Eye (tissue), 1 donor: ENCODE measurements around the gene APCDD1.
"Not testable (repeated sequence)": the region's sequence is repeated elsewhere in the genome, so short reads cannot be mapped to it uniquely, and the experiment has no call there.

Experiments used
- DNase-seq: peaks from one replicate; pipeline ENCODE4 v3.0.0-alpha.2; 2015

APCDD1 gene

GRCh38 chr18:10463741-10464140 is 9.3 kb downstream of the APCDD1 start:
- no peak for DNase-seq

GRCh38 chr18:10464161-10464648 is 9.8 kb downstream of the APCDD1 start:
- DNase-seq = not testable (repeated sequence)

- no peak for DNase-seq
Observed at GRCh38 chr18:10465174-10465939, 10.9 kb downstream of the APCDD1 start.

- no peak for DNase-seq
Observed at GRCh38 chr18:10470429-10470828, 16.0 kb downstream of the APCDD1 start.

GRCh38 chr18:10471574-10471973 is 17.1 kb downstream of the APCDD1 start:
- no peak for DNase-seq

GRCh38 chr18:10473132-10473531 is 18.7 kb downstream of the APCDD1 start:
- no peak for DNase-seq

- DNase-seq = no peak
Observed at GRCh38 chr18:10474309-10474708, 19.9 kb downstream of the APCDD1 start.

GRCh38 chr18:10475276-10475653 is 20.8 kb downstream of the APCDD1 start:
- no peak for DNase-seq

GRCh38 chr18:10475654-10476291 is 21.3 kb downstream of the APCDD1 start:
- no peak for DNase-seq

GRCh38 chr18:10476338-10476791 is 21.9 kb downstream of the APCDD1 start:
- DNase-seq = peak; percentile 32

GRCh38 chr18:10477121-10477862 is 22.9 kb downstream of the APCDD1 start:
- DNase-seq = no peak

- no peak for DNase-seq
Observed at GRCh38 chr18:10477863-10478260, 23.4 kb downstream of the APCDD1 start.

- DNase-seq = no peak
Observed at GRCh38 chr18:10481831-10482230, 27.4 kb downstream of the APCDD1 start.

GRCh38 chr18:10482363-10482984 is 28.0 kb downstream of the APCDD1 start:
- DNase-seq = no peak

GRCh38 chr18:10482985-10483949 is 28.8 kb downstream of the APCDD1 start:
- DNase-seq = no peak

- DNase-seq = no peak
Observed at GRCh38 chr18:10485475-10485874, 31.0 kb downstream of the APCDD1 start.

- DNase-seq = no peak
Observed at GRCh38 chr18:10486362-10486761, 31.9 kb downstream of the APCDD1 start.

GRCh38 chr18:10487154-10487553 is 32.7 kb downstream of the APCDD1 start:
- DNase-seq = no peak

GRCh38 chr18:10488017-10488416 is 33.6 kb downstream of the APCDD1 start:
- DNase-seq = no peak

GRCh38 chr18:10490401-10491165 is 36.1 kb downstream of the APCDD1 start:
- no peak for DNase-seq

- DNase-seq = no peak
Observed at GRCh38 chr18:10495936-10496335, 41.5 kb downstream of the APCDD1 start.
